ENCODE results near the gene MPPED2.

The MPPED2 gene

GRCh38 chr11:30586251-30587144 is at the start of gene MPPED2:
Gene MPPED2 (minus strand): TSS chr11:30586353. CDS start chr11:30580373, 5,980 bp downstream.
- FAIRE-seq = no peak

GRCh38 chr11:30635401-30635989 is 49.3 kb upstream of the MPPED2 start:
- no peak for FAIRE-seq

GRCh38 chr11:30631148-30631547 is 45.0 kb upstream of the MPPED2 start:
- FAIRE-seq = no peak

GRCh38 chr11:30619767-30620166 is 33.6 kb upstream of the MPPED2 start:
- no peak for FAIRE-seq

GRCh38 chr11:30617762-30618161 is 31.6 kb upstream of the MPPED2 start:
- FAIRE-seq = no peak

GRCh38 chr11:30610628-30611027 is 24.5 kb upstream of the MPPED2 start:
- no peak for FAIRE-seq

GRCh38 chr11:30608534-30608933 is 22.4 kb upstream of the MPPED2 start:
- no peak for FAIRE-seq

- FAIRE-seq = no peak
These were observed 19.0 kb upstream of the MPPED2 start for GRCh38 chr11:30605036-30605605.

- no peak for FAIRE-seq
These were observed 17.2 kb upstream of the MPPED2 start for GRCh38 chr11:30603357-30603756.

GRCh38 chr11:30596832-30597231 is 10.7 kb upstream of the MPPED2 start:
- FAIRE-seq = no peak

- FAIRE-seq = no peak
These were observed 9.8 kb upstream of the MPPED2 start for GRCh38 chr11:30595934-30596333.

- FAIRE-seq = no peak
These were observed 8.7 kb upstream of the MPPED2 start for GRCh38 chr11:30594646-30595411.

GRCh38 chr11:30587269-30587812 is 1.2 kb upstream of the MPPED2 start:
- no peak for FAIRE-seq

- no peak for FAIRE-seq
These were observed 282 bp downstream of the MPPED2 start for GRCh38 chr11:30585892-30586250.

- FAIRE-seq = no peak
These were observed 845 bp downstream of the MPPED2 start for GRCh38 chr11:30585125-30585891.

GRCh38 chr11:30583476-30584280 is 2.5 kb downstream of the MPPED2 start:
- no peak for FAIRE-seq

- no peak for FAIRE-seq
These were observed 3.4 kb downstream of the MPPED2 start for GRCh38 chr11:30582726-30583125.

GRCh38 chr11:30581675-30582074 is 4.5 kb downstream of the MPPED2 start:
- FAIRE-seq = no peak

GRCh38 chr11:30580573-30580972 is 5.6 kb downstream of the MPPED2 start:
- FAIRE-seq = no peak

GRCh38 chr11:30579415-30580175 is 6.6 kb downstream of the MPPED2 start:
- FAIRE-seq = no peak
